WTC11 (cell line): ENCODE results near the gene CMTR1. TPM values are rescaled to one million over a fixed set of nuclear protein-coding genes. Genes with fewer than 3 reads are reported as not detected.

Source experiments
- ATAC-seq: fragments of 200-7000 bp; cut with Tn5 transposase; 2 replicates; pipeline ENCODE4 v1.10.0; 2021; ENCODE audit warnings: mild to moderate bottlenecking, moderate library complexity
- CTCF ChIA-PET: fragments of 300-600 bp; sonication (Branson Sonifier 250); formaldehyde crosslinking; loops from one replicate; lab custom pipeline; 2021; ENCODE audit warnings: antibody characterized with exemption; lab: Charles Lee
- POLR2A ChIA-PET: fragments of 350-600 bp; sonication (Branson Sonifier 250); formaldehyde crosslinking; loops from one replicate; lab custom pipeline; 2021; ENCODE audit warnings: antibody characterized with exemption; lab: Charles Lee
- DNase-seq: peaks from one replicate; pipeline ENCODE4 v3.0.0; 2021; ENCODE audit warnings: low spot score
- H3K27ac Mint-ChIP-seq: 2 replicates; pipeline ENCODE4 v1.8.0; 2021; ENCODE audit warnings: mixed read lengths
- H3K27me3 Mint-ChIP-seq: 2 replicates; pipeline ENCODE4 v1.8.0; 2021; ENCODE audit warnings: low read depth, mild to moderate bottlenecking, moderate library complexity, mixed read lengths
- H3K36me3 Mint-ChIP-seq: 2 replicates; pipeline ENCODE4 v1.8.0; 2021; ENCODE audit warnings: mixed read lengths
- H3K4me1 Mint-ChIP-seq: 2 replicates; pipeline ENCODE4 v1.8.0; 2022; ENCODE audit warnings: mixed read lengths
- H3K4me3 Mint-ChIP-seq: 2 replicates; pipeline ENCODE4 v1.8.0; 2021; ENCODE audit warnings: mild to moderate bottlenecking, moderate library complexity, mixed read lengths
- H3K9me3 Mint-ChIP-seq: 2 replicates; pipeline ENCODE4 v1.8.0; 2021; ENCODE audit warnings: mixed read lengths
- CBFB ChIP-seq: sonication (generic); formaldehyde crosslinking; IDR thresholded peaks from 2 replicates; pipeline ENCODE4 v1.8.1; 2022; ENCODE audit warnings: mild to moderate bottlenecking, low read depth, missing genetic modification reagents
- FOXJ3 ChIP-seq: sonication (generic); formaldehyde crosslinking; IDR thresholded peaks from 2 replicates; pipeline ENCODE4 v1.9.0; 2021; ENCODE audit warnings: missing genetic modification reagents, mild to moderate bottlenecking, borderline replicate concordance
- JAZF1 ChIP-seq: fragments of 250-450 bp; sonication (Bioruptor Pico); IDR thresholded peaks from 2 replicates; pipeline ENCODE4 v1.9.0; 2021; ENCODE audit warnings: moderate library complexity, mild to moderate bottlenecking, inconsistent platforms
- NFE2L1 ChIP-seq: sonication (generic); formaldehyde crosslinking; IDR thresholded peaks from 2 replicates; pipeline ENCODE4 v1.8.1; 2023; ENCODE audit warnings: missing genetic modification reagents
- NR1H2 ChIP-seq: sonication (generic); formaldehyde crosslinking; IDR thresholded peaks from 2 replicates; pipeline ENCODE4 v1.9.0; 2021; ENCODE audit warnings: mild to moderate bottlenecking, moderate library complexity, missing genetic modification reagents
- OVOL2 ChIP-seq: fragments of 250-450 bp; sonication (Bioruptor Pico); IDR thresholded peaks from 2 replicates; pipeline ENCODE4 v1.9.0; 2021; ENCODE audit warnings: mild to moderate bottlenecking, borderline replicate concordance
- SMAD4 ChIP-seq: sonication (generic); formaldehyde crosslinking; IDR thresholded peaks from 2 replicates; pipeline ENCODE4 v1.8.0; 2022; ENCODE audit warnings: mild to moderate bottlenecking, missing genetic modification reagents
- ZNF219 ChIP-seq: sonication (generic); formaldehyde crosslinking; IDR thresholded peaks from 2 replicates; pipeline ENCODE4 v1.8.0; 2023; ENCODE audit warnings: missing genetic modification reagents, mild to moderate bottlenecking, borderline replicate concordance
- ZNF396 ChIP-seq: fragments of 250-450 bp; sonication (Bioruptor Pico); IDR thresholded peaks from 2 replicates; pipeline ENCODE4 v1.8.0; 2021; ENCODE audit warnings: mild to moderate bottlenecking, moderate library complexity, borderline replicate concordance
- total RNA-seq: library from RNA; stranded (reverse); gene quantifications from 3 replicates; pipeline ENCODE4 v1.2.3, GENCODE V29; 2021
- TF ChIP-seq, protein P1 (sequence below): sonication (generic); formaldehyde crosslinking; IDR thresholded peaks from 2 replicates; pipeline ENCODE4 v1.8.0; 2022; ENCODE audit warnings: mild to moderate bottlenecking, missing genetic modification reagents
- TF ChIP-seq, protein P2 (sequence below): sonication (generic); formaldehyde crosslinking; IDR thresholded peaks from 2 replicates; pipeline ENCODE4 v1.8.1; 2022; ENCODE audit warnings: mild to moderate bottlenecking, moderate library complexity, missing genetic modification reagents
- TF ChIP-seq, protein P3 (sequence below): sonication (generic); formaldehyde crosslinking; IDR thresholded peaks from 2 replicates; pipeline ENCODE4 v1.8.1; 2023; ENCODE audit warnings: mild to moderate bottlenecking, missing genetic modification reagents, borderline replicate concordance
- TF ChIP-seq, protein P4 (sequence below): sonication (generic); formaldehyde crosslinking; IDR thresholded peaks from 2 replicates; pipeline ENCODE4 v1.8.1; 2022; ENCODE audit warnings: mild to moderate bottlenecking, missing genetic modification reagents, moderate library complexity, borderline replicate concordance
- TF ChIP-seq, protein P5 (sequence below): sonication (generic); formaldehyde crosslinking; IDR thresholded peaks from 2 replicates; pipeline ENCODE4 v1.8.0; 2022; ENCODE audit warnings: mild to moderate bottlenecking, missing genetic modification reagents

The CMTR1 gene
- total RNA-seq, 1 experiment from 2014 or later: 38.6 TPM

DNA sequence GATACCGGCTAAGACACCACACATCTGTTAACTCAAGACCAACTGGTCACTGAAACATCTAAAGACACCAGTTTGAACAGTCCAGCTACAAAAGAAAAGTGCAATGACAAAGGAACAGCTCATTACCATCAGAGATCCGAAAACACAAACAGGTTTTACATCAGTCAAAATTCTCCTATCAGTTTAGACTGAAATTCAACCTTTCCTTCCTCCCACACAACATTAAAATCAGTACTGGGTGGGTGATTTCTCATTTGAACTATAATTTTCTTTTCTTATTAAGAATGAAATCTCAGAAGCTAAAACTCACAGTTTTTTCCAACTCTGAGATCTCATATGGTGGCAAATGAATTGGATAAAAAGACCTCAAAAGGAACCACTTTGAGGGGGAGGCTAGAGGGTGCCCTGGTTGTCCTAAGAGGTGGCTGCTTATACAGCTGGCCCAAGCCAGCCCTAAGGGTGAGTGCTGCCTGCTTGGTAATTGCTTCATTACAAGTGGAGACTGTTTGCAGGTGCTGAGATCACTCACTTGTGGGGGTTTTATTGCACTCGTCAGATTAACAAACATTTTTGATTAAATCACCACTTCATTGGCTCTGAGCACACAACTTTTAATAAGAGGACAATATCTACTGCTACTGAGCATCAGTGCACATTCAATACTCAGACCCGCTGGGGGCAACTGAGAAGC is 62.4 kb downstream of the CMTR1 start (continued):
- TF ChIP-seq, protein P1, sequence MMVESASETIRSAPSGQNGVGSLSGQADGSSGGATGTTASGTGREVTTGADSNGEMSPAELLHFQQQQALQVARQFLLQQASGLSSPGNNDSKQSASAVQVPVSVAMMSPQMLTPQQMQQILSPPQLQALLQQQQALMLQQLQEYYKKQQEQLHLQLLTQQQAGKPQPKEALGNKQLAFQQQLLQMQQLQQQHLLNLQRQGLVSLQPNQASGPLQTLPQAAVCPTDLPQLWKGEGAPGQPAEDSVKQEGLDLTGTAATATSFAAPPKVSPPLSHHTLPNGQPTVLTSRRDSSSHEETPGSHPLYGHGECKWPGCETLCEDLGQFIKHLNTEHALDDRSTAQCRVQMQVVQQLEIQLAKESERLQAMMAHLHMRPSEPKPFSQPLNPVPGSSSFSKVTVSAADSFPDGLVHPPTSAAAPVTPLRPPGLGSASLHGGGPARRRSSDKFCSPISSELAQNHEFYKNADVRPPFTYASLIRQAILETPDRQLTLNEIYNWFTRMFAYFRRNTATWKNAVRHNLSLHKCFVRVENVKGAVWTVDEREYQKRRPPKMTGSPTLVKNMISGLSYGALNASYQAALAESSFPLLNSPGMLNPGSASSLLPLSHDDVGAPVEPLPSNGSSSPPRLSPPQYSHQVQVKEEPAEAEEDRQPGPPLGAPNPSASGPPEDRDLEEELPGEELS (CRISPR knock-in tag): no peak
- no peak for TF ChIP-seq OVOL2 (CRISPR knock-in tag)

DNA sequence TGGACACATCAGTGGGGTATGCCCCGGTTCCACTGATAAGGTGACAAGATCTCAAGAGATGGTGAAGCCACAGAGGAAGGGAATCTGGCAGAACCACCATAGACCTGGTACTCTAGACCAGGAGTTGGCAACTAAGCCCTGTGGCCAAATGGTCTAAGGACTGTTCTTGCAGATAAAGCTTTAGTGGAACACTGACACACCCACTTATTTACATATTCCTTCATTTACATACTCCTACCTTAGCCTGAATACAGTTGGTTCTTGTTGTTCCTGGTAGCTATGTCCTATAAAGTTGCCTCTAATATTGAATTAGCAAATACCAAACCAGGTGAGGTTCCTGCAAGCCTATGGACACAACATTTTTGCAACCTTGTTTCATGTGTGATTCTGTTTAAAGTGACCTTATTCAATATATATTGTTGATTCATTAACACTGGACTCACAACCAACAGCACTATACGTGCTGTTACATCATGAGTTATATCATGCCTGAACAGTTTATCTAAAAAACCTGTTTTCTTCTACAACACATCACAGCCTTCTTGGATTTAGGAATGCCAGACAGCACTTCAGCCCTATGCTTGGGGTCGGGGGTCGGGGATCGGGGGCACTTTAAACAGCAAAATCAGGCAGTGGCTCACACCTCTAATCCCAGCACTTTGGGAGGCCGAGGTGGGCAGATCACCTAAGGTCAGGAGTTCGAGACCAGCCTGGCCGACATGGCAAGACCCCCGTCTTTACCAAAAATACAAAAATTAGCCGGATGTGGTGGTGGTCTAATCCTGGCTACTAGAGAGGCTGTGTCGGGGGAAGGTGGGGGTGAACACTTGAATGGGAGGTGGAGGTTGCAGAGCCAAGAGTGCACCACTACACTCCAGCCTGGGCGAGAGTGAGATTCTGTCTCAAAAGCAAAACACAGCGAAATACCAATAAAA is 64.2 kb downstream of the CMTR1 start:
- ATAC-seq: no peak
- Mint-ChIP-seq H3K36me3 (no peaks in the 10 kb centered on the region), H3K4me3 (no peak overlapping the region), H3K4me1 (peaks cover 43% of the 10 kb centered on the region), H3K9me3 (peaks cover 11% of the 10 kb centered on the region), H3K27ac (no peak overlapping the region), H3K27me3 (peaks cover 4% of the 10 kb centered on the region)
- ChIA-PET POLR2A (no interaction called here), CTCF (interaction anchor here (2.1 kb wide), 1 partner anchor 69 kb away, joined by 8 read pairs; no protein-coding TSS in a partner anchor)
- TF ChIP-seq, protein P2, sequence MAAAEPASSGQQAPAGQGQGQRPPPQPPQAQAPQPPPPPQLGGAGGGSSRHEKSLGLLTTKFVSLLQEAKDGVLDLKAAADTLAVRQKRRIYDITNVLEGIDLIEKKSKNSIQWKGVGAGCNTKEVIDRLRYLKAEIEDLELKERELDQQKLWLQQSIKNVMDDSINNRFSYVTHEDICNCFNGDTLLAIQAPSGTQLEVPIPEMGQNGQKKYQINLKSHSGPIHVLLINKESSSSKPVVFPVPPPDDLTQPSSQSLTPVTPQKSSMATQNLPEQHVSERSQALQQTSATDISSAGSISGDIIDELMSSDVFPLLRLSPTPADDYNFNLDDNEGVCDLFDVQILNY (CRISPR knock-in tag): no peak
- TF ChIP-seq ZNF396 (CRISPR knock-in tag) (no peak), ZNF219 (CRISPR knock-in tag) (no peak), NR1H2 (CRISPR knock-in tag) (no peak), SMAD4 (no peak), NFE2L1 (CRISPR knock-in tag) (no peak), FOXJ3 (CRISPR knock-in tag) (no peak), CBFB (CRISPR knock-in tag) (no peak), JAZF1 (CRISPR knock-in tag) (no peak)
- TF ChIP-seq, protein P3, sequence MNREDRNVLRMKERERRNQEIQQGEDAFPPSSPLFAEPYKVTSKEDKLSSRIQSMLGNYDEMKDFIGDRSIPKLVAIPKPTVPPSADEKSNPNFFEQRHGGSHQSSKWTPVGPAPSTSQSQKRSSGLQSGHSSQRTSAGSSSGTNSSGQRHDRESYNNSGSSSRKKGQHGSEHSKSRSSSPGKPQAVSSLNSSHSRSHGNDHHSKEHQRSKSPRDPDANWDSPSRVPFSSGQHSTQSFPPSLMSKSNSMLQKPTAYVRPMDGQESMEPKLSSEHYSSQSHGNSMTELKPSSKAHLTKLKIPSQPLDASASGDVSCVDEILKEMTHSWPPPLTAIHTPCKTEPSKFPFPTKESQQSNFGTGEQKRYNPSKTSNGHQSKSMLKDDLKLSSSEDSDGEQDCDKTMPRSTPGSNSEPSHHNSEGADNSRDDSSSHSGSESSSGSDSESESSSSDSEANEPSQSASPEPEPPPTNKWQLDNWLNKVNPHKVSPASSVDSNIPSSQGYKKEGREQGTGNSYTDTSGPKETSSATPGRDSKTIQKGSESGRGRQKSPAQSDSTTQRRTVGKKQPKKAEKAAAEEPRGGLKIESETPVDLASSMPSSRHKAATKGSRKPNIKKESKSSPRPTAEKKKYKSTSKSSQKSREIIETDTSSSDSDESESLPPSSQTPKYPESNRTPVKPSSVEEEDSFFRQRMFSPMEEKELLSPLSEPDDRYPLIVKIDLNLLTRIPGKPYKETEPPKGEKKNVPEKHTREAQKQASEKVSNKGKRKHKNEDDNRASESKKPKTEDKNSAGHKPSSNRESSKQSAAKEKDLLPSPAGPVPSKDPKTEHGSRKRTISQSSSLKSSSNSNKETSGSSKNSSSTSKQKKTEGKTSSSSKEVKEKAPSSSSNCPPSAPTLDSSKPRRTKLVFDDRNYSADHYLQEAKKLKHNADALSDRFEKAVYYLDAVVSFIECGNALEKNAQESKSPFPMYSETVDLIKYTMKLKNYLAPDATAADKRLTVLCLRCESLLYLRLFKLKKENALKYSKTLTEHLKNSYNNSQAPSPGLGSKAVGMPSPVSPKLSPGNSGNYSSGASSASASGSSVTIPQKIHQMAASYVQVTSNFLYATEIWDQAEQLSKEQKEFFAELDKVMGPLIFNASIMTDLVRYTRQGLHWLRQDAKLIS (CRISPR knock-in tag): no peak
- TF ChIP-seq, protein P4, sequence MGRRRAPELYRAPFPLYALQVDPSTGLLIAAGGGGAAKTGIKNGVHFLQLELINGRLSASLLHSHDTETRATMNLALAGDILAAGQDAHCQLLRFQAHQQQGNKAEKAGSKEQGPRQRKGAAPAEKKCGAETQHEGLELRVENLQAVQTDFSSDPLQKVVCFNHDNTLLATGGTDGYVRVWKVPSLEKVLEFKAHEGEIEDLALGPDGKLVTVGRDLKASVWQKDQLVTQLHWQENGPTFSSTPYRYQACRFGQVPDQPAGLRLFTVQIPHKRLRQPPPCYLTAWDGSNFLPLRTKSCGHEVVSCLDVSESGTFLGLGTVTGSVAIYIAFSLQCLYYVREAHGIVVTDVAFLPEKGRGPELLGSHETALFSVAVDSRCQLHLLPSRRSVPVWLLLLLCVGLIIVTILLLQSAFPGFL (CRISPR knock-in tag): no peak
- TF ChIP-seq, protein P5, sequence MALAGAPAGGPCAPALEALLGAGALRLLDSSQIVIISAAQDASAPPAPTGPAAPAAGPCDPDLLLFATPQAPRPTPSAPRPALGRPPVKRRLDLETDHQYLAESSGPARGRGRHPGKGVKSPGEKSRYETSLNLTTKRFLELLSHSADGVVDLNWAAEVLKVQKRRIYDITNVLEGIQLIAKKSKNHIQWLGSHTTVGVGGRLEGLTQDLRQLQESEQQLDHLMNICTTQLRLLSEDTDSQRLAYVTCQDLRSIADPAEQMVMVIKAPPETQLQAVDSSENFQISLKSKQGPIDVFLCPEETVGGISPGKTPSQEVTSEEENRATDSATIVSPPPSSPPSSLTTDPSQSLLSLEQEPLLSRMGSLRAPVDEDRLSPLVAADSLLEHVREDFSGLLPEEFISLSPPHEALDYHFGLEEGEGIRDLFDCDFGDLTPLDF (CRISPR knock-in tag): no peak
- no peak for DNase-seq
